Loucy (cell line): ENCODE results near the gene VPS54.

ENCODE experiments used
- CTCF ChIP-seq: fragments of 200-600 bp; sonication (generic); conservative IDR thresholded peaks from 2 replicates; pipeline ENCODE4 v1.5.1; 2014; ENCODE audit warnings: mild to moderate bottlenecking, antibody characterized with exemption, low read length
- EZH2phosphoT487 ChIP-seq: fragments of 200-600 bp; IDR thresholded peaks from 2 replicates; pipeline ENCODE4 v1.6.1; 2018; ENCODE audit warnings: antibody characterized with exemption, mild to moderate bottlenecking, moderate library complexity, borderline replicate concordance

DNA sequence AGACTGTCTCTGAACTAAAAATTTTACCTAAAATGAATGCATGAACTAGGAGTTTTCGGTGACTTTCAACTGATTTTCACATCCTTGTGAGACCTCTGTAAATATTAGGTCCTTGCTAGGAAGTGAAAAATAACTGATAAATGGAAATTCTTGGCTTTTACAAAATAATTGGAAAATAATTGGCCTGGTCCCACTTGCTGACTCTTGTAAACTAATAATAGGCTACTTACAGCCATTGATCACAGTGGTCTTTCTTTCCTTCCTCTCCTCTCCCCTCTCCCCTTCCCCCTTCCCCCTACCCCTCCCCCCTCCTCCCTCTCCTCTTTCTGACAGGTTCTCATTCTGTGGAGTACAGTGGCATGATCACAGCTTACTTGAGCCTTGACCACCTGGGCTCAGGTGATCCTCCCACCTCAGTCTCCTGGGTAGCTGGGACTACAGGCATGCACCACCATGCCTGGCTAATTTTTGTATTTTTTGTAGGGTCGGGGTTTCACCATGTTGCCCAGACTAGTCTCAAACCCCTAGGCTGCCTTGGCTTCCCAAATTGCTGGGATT lies 139.3 kb downstream of the VPS54 start:
- TF ChIP-seq CTCF (no peak), EZH2phosphoT487 (no peak)
